GM23338 (cell line): Measurements from ENCODE around the gene S100A1. TPM values are rescaled to one million over a fixed set of nuclear protein-coding genes. Genes with fewer than 3 reads are reported as not detected.

ENCODE experiments used
- ATAC-seq: fragments of 200-7000 bp; cut with Tn5 transposase; 3 replicates; pipeline ENCODE4 v1.9.1; 2020
- DNase-seq: peaks from one replicate; pipeline ENCODE4 v3.0.0-alpha.2; 2015; ENCODE audit warnings: low spot score
- H2AFZ ChIP-seq: fragments of 200-600 bp; sonication (generic); 2 replicates; pipeline ENCODE4 v1.8.0; 2016; ENCODE audit warnings: antibody characterized with exemption, mild to moderate bottlenecking, moderate library complexity
- H3F3A ChIP-seq: fragments of 200-600 bp; sonication (generic); replicated peaks from 2 replicates; pipeline ENCODE4 v1.8.0; 2017; ENCODE audit warnings: antibody characterized with exemption, mixed run types, low read depth
- H3K27ac ChIP-seq: fragments of 200-600 bp; sonication (generic); 2 replicates; pipeline ENCODE4 v1.6.1; 2016; ENCODE audit warnings: low read depth
- H3K27me3 ChIP-seq: fragments of 200-600 bp; sonication (generic); 2 replicates; pipeline ENCODE4 v1.8.0; 2016; ENCODE audit warnings: mild to moderate bottlenecking, mixed run types, moderate library complexity; ENCODE audit not compliant: insufficient read depth
- H3K36me3 ChIP-seq: fragments of 200-600 bp; sonication (generic); 2 replicates; pipeline ENCODE4 v1.8.0; 2016; ENCODE audit warnings: mild to moderate bottlenecking; ENCODE audit not compliant: insufficient read depth
- H3K4me1 ChIP-seq: fragments of 200-600 bp; sonication (generic); 2 replicates; pipeline ENCODE4 v1.8.0; 2016; ENCODE audit warnings: mild to moderate bottlenecking, moderate library complexity; ENCODE audit not compliant: insufficient read depth
- H3K4me2 ChIP-seq: fragments of 200-600 bp; sonication (generic); 2 replicates; pipeline ENCODE4 v1.7.1; 2017; ENCODE audit warnings: mixed run types
- H3K4me3 ChIP-seq: fragments of 200-600 bp; sonication (generic); 2 replicates; pipeline ENCODE4 v1.6.1; 2016; ENCODE audit warnings: mixed run types
- H3K79me2 ChIP-seq: fragments of 200-600 bp; sonication (generic); replicated peaks from 2 replicates; pipeline ENCODE4 v1.8.0; 2017; ENCODE audit warnings: mild to moderate bottlenecking; ENCODE audit not compliant: insufficient read depth
- H3K9me2 ChIP-seq: fragments of 200-600 bp; sonication (generic); 2 replicates; pipeline ENCODE4 v1.8.0; 2017; ENCODE audit not compliant: insufficient read depth
- H4K20me1 ChIP-seq: fragments of 200-600 bp; sonication (generic); replicated peaks from 2 replicates; pipeline ENCODE4 v1.8.0; 2017; ENCODE audit warnings: mild to moderate bottlenecking; ENCODE audit not compliant: insufficient read depth
- H3K27ac Mint-ChIP-seq: 2 replicates; pipeline ENCODE4 v1.8.0; 2020; ENCODE audit warnings: inconsistent platforms, mild to moderate bottlenecking, moderate library complexity, mixed read lengths
- H3K27me3 Mint-ChIP-seq: 3 replicates; pipeline ENCODE4 v1.8.0; 2022; ENCODE audit warnings: low read depth, mild to moderate bottlenecking, moderate library complexity, mixed read lengths, inconsistent platforms; ENCODE audit not compliant: insufficient read depth, poor library complexity
- H3K36me3 Mint-ChIP-seq: 3 replicates; pipeline ENCODE4 v1.8.0; 2021; ENCODE audit warnings: low read depth, mild to moderate bottlenecking, inconsistent platforms, moderate library complexity, mixed read lengths
- H3K4me1 Mint-ChIP-seq: 3 replicates; pipeline ENCODE4 v1.8.0; 2020; ENCODE audit warnings: mild to moderate bottlenecking, inconsistent platforms, mixed read lengths
- H3K4me3 Mint-ChIP-seq: 3 replicates; pipeline ENCODE4 v1.8.0; 2021; ENCODE audit warnings: moderate library complexity, mild to moderate bottlenecking, inconsistent platforms, mixed read lengths
- H3K9me3 Mint-ChIP-seq: 3 replicates; pipeline ENCODE4 v1.8.0; 2020; ENCODE audit warnings: moderate library complexity, mild to moderate bottlenecking, inconsistent platforms, mixed read lengths
- CREB1 ChIP-seq: fragments of 250-450 bp; sonication (Bioruptor Pico); IDR thresholded peaks from 2 replicates; pipeline ENCODE4 v1.5.0; 2020; ENCODE audit warnings: low read depth, mild to moderate bottlenecking, moderate library complexity
- EZH2 ChIP-seq: fragments of 200-600 bp; sonication (generic); IDR thresholded peaks from one replicate; pipeline ENCODE4 v1.8.0; 2017; ENCODE audit warnings: antibody characterized with exemption, mild to moderate bottlenecking, low read depth; ENCODE audit not compliant: unreplicated experiment
- EZH2phosphoT487 ChIP-seq: fragments of 200-600 bp; sonication (generic); IDR thresholded peaks from one replicate; pipeline ENCODE4 v1.8.1; 2018; ENCODE audit warnings: antibody characterized with exemption; ENCODE audit not compliant: unreplicated experiment
- JUNB ChIP-seq: IDR thresholded peaks from one replicate; pipeline ENCODE4 v1.6.1; 2016; ENCODE audit warnings: antibody characterized with exemption; ENCODE audit not compliant: unreplicated experiment
- NANOG ChIP-seq: IDR thresholded peaks from 2 replicates; pipeline ENCODE4 v1.6.1; 2016; ENCODE audit warnings: antibody characterized with exemption, borderline replicate concordance
- POLR2AphosphoS5 ChIP-seq: IDR thresholded peaks from 2 replicates; pipeline ENCODE4 v1.6.1; 2016; ENCODE audit warnings: antibody characterized with exemption, low read depth
- STAT1 ChIP-seq: IDR thresholded peaks from one replicate; pipeline ENCODE4 v1.6.1; 2016; ENCODE audit warnings: antibody characterized with exemption; ENCODE audit not compliant: unreplicated experiment
- ZNF114 ChIP-seq: fragments of 250-450 bp; sonication (Bioruptor Pico); IDR thresholded peaks from 2 replicates; pipeline ENCODE4 v1.5.0; 2020; ENCODE audit warnings: mild to moderate bottlenecking, moderate library complexity
- ZNF331 ChIP-seq: fragments of 250-450 bp; sonication (Bioruptor Pico); IDR thresholded peaks from 2 replicates; pipeline ENCODE4 v1.5.0; 2020; ENCODE audit warnings: low read depth, mild to moderate bottlenecking, moderate library complexity
- polyA plus RNA-seq: library from polyadenylated mRNA; unstranded; fragments of >200 nt; fragmentation: Nextera tagmentation; extraction: Ambion mirVana; gene quantifications from 2 replicates; pipeline ENCODE4 v1.2.1, GENCODE V29; 2016
- total RNA-seq: library from RNA; depleted of rRNA; stranded (reverse); fragments of >200 nt; shearing (Covaris generic); gene quantifications from 2 replicates; pipeline ENCODE4 v1.2.3, GENCODE V29; 2014
- TF ChIP-seq, protein P1 (sequence below): IDR thresholded peaks from one replicate; pipeline ENCODE4 v1.6.1; 2018; ENCODE audit warnings: antibody characterized with exemption; ENCODE audit not compliant: unreplicated experiment
- TF ChIP-seq, protein P2 (sequence below): fragments of 250-450 bp; sonication (Bioruptor Pico); IDR thresholded peaks from 2 replicates; pipeline ENCODE4 v1.5.0; 2020; ENCODE audit warnings: mild to moderate bottlenecking, moderate library complexity
- TF ChIP-seq, protein P3 (sequence below), 2 experiments: fragments of 200-600 bp in 1 of 2; sonication (generic) in 1 of 2; conservative IDR thresholded peaks; 2 replicates each; pipeline versions ENCODE4 v1.5.1 to v1.6.1; 2016 to 2017; ENCODE audit warnings: antibody characterized with exemption in 2 of 2, low read depth in 2 of 2, mild to moderate bottlenecking in 2 of 2, moderate library complexity in 1 of 2
- TF ChIP-seq, protein P4 (sequence below): IDR thresholded peaks from 2 replicates; pipeline ENCODE4 v1.6.1; 2016; ENCODE audit warnings: antibody characterized with exemption

S100A1 gene
- total and polyA plus RNA-seq, 2 experiments from 2014 or later: 0.13 to 0.66 TPM

DNA sequence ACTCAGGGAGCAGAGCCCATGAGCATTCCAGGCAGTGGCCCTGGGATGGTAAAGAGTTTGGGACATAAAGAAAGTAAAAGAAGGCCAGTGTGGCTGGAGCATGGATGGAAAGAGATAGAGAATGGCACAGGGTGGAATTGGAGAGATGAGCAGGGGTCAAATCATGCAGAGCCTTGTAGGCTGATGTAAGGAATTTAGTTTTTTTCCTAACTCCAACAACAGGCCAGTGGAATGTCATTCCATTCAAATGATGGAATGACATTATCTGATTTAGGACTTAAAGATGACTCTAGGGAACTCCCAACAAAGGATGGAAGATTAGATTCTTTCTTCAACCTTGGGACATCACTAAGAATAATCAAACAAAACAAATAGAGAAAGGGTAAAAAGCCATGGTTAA lies 49.7 kb upstream of the S100A1 start (continued):
- no peak for TF ChIP-seq NANOG
- TF ChIP-seq CREB1: no peak

DNA sequence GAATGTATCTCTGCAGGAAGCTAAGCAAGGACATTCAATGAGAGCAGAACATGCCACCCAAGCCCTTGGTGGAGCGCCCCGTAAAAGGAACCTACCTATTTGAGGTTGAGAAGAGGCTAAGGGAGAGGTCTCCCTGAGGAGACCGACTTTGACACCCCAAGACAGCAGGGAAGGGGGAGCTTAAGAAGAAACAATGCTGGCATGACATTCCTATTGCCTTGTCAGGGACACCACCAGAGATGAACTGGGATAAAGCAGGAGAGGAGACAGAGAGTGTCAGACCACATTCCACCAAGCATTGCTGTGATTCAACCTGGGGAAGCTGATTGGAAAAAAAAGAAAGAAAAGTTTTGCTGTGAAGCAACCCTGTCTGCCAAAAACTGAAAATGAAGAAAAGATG lies 49.3 kb upstream of the S100A1 start:
- Mint-ChIP-seq H3K36me3 (no peaks in the 10 kb centered on the region; the same call in 1 of the 3 replicates), H3K4me3 (no peak overlapping the region), H3K4me1 (peaks cover 13% of the 10 kb centered on the region), H3K9me3 (peaks cover 18% of the 10 kb centered on the region; the same call in 2 of the 3 replicates), H3K27ac (no peak overlapping the region), H3K27me3 (peaks cover 4% of the 10 kb centered on the region)
- H2AFZ ChIP-seq: 0 out of 2 replicates have a peak overlapping the region, but pooled peaks have one; percentile 2
- no peaks in the 10 kb centered on the region for H3K79me2 ChIP-seq
- peaks cover 6% of the 10 kb centered on the region; the same call in 1 of the 2 replicates for H3K4me1 ChIP-seq
- no peaks in the 10 kb centered on the region for H3K9me2 ChIP-seq
- H3K27ac ChIP-seq: no peak overlapping the region
- H3K4me2 ChIP-seq: no peak overlapping the region
- H3F3A ChIP-seq: no peaks in the 10 kb centered on the region
- H3K4me3 ChIP-seq: no peak overlapping the region
- no peaks in the 10 kb centered on the region for H4K20me1 ChIP-seq
- no peaks in the 10 kb centered on the region for H3K27me3 ChIP-seq
- DNase-seq: no peak
- no peak for ATAC-seq
- no peak for TF ChIP-seq EZH2
- TF ChIP-seq NANOG: no peak
- TF ChIP-seq, protein P1, sequence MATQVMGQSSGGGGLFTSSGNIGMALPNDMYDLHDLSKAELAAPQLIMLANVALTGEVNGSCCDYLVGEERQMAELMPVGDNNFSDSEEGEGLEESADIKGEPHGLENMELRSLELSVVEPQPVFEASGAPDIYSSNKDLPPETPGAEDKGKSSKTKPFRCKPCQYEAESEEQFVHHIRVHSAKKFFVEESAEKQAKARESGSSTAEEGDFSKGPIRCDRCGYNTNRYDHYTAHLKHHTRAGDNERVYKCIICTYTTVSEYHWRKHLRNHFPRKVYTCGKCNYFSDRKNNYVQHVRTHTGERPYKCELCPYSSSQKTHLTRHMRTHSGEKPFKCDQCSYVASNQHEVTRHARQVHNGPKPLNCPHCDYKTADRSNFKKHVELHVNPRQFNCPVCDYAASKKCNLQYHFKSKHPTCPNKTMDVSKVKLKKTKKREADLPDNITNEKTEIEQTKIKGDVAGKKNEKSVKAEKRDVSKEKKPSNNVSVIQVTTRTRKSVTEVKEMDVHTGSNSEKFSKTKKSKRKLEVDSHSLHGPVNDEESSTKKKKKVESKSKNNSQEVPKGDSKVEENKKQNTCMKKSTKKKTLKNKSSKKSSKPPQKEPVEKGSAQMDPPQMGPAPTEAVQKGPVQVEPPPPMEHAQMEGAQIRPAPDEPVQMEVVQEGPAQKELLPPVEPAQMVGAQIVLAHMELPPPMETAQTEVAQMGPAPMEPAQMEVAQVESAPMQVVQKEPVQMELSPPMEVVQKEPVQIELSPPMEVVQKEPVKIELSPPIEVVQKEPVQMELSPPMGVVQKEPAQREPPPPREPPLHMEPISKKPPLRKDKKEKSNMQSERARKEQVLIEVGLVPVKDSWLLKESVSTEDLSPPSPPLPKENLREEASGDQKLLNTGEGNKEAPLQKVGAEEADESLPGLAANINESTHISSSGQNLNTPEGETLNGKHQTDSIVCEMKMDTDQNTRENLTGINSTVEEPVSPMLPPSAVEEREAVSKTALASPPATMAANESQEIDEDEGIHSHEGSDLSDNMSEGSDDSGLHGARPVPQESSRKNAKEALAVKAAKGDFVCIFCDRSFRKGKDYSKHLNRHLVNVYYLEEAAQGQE: no peak
- TF ChIP-seq, protein P2, sequence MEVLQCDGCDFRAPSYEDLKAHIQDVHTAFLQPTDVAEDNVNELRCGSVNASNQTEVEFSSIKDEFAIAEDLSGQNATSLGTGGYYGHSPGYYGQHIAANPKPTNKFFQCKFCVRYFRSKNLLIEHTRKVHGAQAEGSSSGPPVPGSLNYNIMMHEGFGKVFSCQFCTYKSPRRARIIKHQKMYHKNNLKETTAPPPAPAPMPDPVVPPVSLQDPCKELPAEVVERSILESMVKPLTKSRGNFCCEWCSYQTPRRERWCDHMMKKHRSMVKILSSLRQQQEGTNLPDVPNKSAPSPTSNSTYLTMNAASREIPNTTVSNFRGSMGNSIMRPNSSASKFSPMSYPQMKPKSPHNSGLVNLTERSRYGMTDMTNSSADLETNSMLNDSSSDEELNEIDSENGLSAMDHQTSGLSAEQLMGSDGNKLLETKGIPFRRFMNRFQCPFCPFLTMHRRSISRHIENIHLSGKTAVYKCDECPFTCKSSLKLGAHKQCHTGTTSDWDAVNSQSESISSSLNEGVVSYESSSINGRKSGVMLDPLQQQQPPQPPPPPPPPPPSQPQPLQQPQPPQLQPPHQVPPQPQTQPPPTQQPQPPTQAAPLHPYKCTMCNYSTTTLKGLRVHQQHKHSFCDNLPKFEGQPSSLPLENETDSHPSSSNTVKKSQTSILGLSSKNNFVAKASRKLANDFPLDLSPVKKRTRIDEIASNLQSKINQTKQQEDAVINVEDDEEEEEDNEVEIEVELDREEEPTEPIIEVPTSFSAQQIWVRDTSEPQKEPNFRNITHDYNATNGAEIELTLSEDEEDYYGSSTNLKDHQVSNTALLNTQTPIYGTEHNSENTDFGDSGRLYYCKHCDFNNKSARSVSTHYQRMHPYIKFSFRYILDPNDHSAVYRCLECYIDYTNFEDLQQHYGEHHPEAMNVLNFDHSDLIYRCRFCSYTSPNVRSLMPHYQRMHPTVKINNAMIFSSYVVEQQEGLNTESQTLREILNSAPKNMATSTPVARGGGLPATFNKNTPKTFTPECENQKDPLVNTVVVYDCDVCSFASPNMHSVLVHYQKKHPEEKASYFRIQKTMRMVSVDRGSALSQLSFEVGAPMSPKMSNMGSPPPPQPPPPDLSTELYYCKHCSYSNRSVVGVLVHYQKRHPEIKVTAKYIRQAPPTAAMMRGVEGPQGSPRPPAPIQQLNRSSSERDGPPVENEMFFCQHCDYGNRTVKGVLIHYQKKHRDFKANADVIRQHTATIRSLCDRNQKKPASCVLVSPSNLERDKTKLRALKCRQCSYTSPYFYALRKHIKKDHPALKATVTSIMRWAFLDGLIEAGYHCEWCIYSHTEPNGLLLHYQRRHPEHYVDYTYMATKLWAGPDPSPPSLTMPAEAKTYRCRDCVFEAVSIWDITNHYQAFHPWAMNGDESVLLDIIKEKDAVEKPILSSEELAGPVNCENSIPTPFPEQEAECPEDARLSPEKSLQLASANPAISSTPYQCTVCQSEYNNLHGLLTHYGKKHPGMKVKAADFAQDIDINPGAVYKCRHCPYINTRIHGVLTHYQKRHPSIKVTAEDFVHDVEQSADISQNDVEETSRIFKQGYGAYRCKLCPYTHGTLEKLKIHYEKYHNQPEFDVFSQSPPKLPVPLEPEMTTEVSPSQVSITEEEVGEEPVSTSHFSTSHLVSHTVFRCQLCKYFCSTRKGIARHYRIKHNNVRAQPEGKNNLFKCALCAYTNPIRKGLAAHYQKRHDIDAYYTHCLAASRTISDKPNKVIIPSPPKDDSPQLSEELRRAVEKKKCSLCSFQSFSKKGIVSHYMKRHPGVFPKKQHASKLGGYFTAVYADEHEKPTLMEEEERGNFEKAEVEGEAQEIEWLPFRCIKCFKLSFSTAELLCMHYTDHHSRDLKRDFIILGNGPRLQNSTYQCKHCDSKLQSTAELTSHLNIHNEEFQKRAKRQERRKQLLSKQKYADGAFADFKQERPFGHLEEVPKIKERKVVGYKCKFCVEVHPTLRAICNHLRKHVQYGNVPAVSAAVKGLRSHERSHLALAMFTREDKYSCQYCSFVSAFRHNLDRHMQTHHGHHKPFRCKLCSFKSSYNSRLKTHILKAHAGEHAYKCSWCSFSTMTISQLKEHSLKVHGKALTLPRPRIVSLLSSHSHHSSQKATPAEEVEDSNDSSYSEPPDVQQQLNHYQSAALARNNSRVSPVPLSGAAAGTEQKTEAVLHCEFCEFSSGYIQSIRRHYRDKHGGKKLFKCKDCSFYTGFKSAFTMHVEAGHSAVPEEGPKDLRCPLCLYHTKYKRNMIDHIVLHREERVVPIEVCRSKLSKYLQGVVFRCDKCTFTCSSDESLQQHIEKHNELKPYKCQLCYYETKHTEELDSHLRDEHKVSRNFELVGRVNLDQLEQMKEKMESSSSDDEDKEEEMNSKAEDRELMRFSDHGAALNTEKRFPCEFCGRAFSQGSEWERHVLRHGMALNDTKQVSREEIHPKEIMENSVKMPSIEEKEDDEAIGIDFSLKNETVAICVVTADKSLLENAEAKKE (CRISPR knock-in tag): no peak
- TF ChIP-seq STAT1: no peak
- TF ChIP-seq POLR2AphosphoS5: no peak
- TF ChIP-seq JUNB: no peak
- TF ChIP-seq ZNF331 (CRISPR knock-in tag): no peak
- TF ChIP-seq, protein P3, sequence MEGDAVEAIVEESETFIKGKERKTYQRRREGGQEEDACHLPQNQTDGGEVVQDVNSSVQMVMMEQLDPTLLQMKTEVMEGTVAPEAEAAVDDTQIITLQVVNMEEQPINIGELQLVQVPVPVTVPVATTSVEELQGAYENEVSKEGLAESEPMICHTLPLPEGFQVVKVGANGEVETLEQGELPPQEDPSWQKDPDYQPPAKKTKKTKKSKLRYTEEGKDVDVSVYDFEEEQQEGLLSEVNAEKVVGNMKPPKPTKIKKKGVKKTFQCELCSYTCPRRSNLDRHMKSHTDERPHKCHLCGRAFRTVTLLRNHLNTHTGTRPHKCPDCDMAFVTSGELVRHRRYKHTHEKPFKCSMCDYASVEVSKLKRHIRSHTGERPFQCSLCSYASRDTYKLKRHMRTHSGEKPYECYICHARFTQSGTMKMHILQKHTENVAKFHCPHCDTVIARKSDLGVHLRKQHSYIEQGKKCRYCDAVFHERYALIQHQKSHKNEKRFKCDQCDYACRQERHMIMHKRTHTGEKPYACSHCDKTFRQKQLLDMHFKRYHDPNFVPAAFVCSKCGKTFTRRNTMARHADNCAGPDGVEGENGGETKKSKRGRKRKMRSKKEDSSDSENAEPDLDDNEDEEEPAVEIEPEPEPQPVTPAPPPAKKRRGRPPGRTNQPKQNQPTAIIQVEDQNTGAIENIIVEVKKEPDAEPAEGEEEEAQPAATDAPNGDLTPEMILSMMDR (conservative IDR thresholded peaks at IDR 0.05; ENCODE audit: low read depth in 2 of 2): no peak
- no peak for TF ChIP-seq ZNF114 (CRISPR knock-in tag)
- TF ChIP-seq, protein P4, sequence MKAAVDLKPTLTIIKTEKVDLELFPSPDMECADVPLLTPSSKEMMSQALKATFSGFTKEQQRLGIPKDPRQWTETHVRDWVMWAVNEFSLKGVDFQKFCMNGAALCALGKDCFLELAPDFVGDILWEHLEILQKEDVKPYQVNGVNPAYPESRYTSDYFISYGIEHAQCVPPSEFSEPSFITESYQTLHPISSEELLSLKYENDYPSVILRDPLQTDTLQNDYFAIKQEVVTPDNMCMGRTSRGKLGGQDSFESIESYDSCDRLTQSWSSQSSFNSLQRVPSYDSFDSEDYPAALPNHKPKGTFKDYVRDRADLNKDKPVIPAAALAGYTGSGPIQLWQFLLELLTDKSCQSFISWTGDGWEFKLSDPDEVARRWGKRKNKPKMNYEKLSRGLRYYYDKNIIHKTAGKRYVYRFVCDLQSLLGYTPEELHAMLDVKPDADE: no peak
- TF ChIP-seq EZH2phosphoT487: no peak
- no peak for TF ChIP-seq CREB1
- no peaks in the 10 kb centered on the region for H3K36me3 ChIP-seq
